ENCODE measurements around the gene PLA2G6. TPM values are rescaled to one million over a fixed set of nuclear protein-coding genes. Genes with fewer than 3 reads are reported as not detected.

The PLA2G6 gene
- total and polyA plus RNA-seq, 9 of the 15 experiments (the other 6 are each of a cell fraction or from before 2014, with no cell fraction given): 0.11 to 12.2 (median 9.7) TPM

DNA sequence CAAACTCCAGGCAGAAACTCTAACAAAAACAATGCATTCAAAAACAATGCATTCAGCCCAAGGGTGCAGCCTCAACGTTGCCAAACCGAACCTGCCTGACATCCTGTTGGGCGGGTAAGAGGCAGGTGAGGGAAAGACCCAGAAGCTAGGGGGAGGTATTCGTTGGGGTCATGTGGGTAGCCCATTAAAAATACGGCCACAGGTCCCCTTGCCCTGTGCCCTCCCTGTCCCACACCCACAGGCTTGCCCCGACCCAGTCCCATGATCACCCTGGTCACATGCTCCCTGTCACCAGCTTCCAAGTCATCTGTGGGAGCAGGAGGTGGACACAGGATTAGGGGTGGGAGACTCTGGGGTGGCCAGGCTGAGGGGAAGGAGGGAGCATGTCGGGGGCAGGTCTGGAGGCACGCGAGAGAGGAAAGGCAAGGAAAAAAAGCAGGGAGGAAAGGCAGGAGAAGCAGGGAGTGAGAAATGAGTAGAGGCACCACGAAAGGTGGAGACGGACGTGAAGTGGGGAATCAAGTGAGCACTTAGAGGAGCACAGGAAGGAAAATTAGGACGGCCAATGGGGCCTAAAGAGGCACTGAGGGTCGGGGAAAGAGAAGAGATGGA is 683 bp downstream of the PLA2G6 start:
- ATAC-seq (peak; percentile 16), FAIRE-seq (no peak), DNase-seq (ENCODE audit: extremely low read depth in 1 of 4, low spot score in 3 of 4) (peak; percentile 21 to 50 (median 48))
- Histone ChIP-seq H3K36me3 (ENCODE audit: control insufficient read depth, insufficient read depth, low read length) (no peaks in the 10 kb centered on the region), H3K79me2 (ENCODE audit: control insufficient read depth, insufficient read depth, low read length) (peaks cover 16% of the 10 kb centered on the region), H3K9me3 (replicated peaks; ENCODE audit: control insufficient read depth, insufficient read depth, low read depth, low read length) (no peaks in the 10 kb centered on the region), H3K27me3 (ENCODE audit: control insufficient read depth in 2 of 2, insufficient read depth in 2 of 2, low read length in 2 of 2) (no peaks in the 10 kb centered on the region), H3K27ac (ENCODE audit: extremely low read depth, low read depth, low read length) (peak overlapping the region; percentile 100), H3K4me3 (peak overlapping the region; percentile 49), H3K4me2 (ENCODE audit: insufficient read depth, low read length) (peak overlapping the region; percentile 98), H3K4me1 (replicated peaks in 1 of 2; ENCODE audit: control insufficient read depth in 2 of 2, insufficient read depth in 2 of 2, low read length in 2 of 2) (peaks cover 44 to 52% of the 10 kb centered on the region in 2 experiments), H4K20me1 (replicated peaks; ENCODE audit: control insufficient read depth, insufficient read depth, low read length) (no peaks in the 10 kb centered on the region), H2AFZ (ENCODE audit: low read depth, low read length) (peak overlapping the region; percentile 49), H3K9ac (ENCODE audit: insufficient read depth in 1 of 2, low read depth in 2 of 2, low read length in 2 of 2) (peak overlapping the region; percentile 92 to 100), H3K9me1 (ENCODE audit: control insufficient read depth, insufficient read depth, low read length) (no peaks in the 10 kb centered on the region)
- ChIA-PET POLR2A (interaction anchor here (0.5 to 2.3 kb wide), 7 partner anchors 9 to 613 kb away, joined by 3 to 13 read pairs (median 4); partner anchors contain the start of gene MAFF), CTCF (ENCODE audit: low intra/inter-chr PET ratio) (no interaction called here)
- 9% methylated on average over 9 of the region's 14 CpGs for WGBS (ENCODE audit: insufficient coverage, low coverage, missing lambda C conversion rate)
- in situ Hi-C loops (cut with MboI) (no loop called here), intact Hi-C loops (cut with micrococcal nuclease) (loop anchor here (2.0 kb wide), 1 partner anchor 38 kb away; no protein-coding TSS in a partner anchor)
- BruUV-seq (replicated peaks): TSS peak; percentile 62
- TF ChIP-seq, protein P1, sequence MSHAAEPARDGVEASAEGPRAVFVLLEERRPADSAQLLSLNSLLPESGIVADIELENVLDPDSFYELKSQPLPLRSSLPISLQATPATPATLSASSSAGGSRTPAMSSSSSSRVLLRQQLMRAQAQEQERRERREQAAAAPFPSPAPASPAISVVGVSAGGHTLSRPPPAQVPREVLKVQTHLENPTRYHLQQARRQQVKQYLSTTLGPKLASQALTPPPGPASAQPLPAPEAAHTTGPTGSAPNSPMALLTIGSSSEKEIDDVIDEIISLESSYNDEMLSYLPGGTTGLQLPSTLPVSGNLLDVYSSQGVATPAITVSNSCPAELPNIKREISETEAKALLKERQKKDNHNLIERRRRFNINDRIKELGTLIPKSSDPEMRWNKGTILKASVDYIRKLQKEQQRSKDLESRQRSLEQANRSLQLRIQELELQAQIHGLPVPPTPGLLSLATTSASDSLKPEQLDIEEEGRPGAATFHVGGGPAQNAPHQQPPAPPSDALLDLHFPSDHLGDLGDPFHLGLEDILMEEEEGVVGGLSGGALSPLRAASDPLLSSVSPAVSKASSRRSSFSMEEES (CRISPR knock-in tag; IDR thresholded peaks at IDR 0.05): peak; percentile 45
- TF ChIP-seq NR3C1 (CRISPR knock-in tag; IDR thresholded peaks at IDR 0.05) (no peak), FOXA3 (CRISPR knock-in tag; conservative IDR thresholded peaks at IDR 0.05 in 1 of 2, IDR thresholded peaks at IDR 0.05 in 1 of 2) (no peak), XRCC4 (IDR thresholded peaks at IDR 0.05; ENCODE audit: extremely low read depth, insufficient read depth, insufficient read length) (no peak), EP300 (IDR thresholded peaks at IDR 0.05; ENCODE audit: low read length) (0 out of 2 replicates have a peak, but pooled peaks have one; percentile 12)
- TF ChIP-seq, protein P2, sequence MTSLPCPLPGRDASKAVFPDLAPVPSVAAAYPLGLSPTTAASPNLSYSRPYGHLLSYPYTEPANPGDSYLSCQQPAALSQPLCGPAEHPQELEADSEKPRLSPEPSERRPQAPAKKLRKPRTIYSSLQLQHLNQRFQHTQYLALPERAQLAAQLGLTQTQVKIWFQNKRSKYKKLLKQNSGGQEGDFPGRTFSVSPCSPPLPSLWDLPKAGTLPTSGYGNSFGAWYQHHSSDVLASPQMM (CRISPR knock-in tag; IDR thresholded peaks at IDR 0.05): no peak
- TF ChIP-seq, protein P3, sequence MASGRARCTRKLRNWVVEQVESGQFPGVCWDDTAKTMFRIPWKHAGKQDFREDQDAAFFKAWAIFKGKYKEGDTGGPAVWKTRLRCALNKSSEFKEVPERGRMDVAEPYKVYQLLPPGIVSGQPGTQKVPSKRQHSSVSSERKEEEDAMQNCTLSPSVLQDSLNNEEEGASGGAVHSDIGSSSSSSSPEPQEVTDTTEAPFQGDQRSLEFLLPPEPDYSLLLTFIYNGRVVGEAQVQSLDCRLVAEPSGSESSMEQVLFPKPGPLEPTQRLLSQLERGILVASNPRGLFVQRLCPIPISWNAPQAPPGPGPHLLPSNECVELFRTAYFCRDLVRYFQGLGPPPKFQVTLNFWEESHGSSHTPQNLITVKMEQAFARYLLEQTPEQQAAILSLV (tag; IDR thresholded peaks at IDR 0.05): no peak
- TF ChIP-seq, protein P4, sequence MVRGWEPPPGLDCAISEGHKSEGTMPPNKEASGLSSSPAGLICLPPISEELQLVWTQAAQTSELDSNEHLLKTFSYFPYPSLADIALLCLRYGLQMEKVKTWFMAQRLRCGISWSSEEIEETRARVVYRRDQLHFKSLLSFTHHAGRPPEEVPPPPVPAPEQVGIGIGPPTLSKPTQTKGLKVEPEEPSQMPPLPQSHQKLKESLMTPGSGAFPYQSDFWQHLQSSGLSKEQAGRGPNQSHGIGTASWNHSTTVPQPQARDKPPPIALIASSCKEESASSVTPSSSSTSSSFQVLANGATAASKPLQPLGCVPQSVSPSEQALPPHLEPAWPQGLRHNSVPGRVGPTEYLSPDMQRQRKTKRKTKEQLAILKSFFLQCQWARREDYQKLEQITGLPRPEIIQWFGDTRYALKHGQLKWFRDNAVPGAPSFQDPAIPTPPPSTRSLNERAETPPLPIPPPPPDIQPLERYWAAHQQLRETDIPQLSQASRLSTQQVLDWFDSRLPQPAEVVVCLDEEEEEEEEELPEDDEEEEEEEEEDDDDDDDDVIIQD (CRISPR knock-in tag; IDR thresholded peaks at IDR 0.05): 0 out of 2 replicates have a peak, but pooled peaks have one; percentile 36

Measured in K562 (cell line).